ENCODE data around the gene RGL2.

Gene RGL2

DNA sequence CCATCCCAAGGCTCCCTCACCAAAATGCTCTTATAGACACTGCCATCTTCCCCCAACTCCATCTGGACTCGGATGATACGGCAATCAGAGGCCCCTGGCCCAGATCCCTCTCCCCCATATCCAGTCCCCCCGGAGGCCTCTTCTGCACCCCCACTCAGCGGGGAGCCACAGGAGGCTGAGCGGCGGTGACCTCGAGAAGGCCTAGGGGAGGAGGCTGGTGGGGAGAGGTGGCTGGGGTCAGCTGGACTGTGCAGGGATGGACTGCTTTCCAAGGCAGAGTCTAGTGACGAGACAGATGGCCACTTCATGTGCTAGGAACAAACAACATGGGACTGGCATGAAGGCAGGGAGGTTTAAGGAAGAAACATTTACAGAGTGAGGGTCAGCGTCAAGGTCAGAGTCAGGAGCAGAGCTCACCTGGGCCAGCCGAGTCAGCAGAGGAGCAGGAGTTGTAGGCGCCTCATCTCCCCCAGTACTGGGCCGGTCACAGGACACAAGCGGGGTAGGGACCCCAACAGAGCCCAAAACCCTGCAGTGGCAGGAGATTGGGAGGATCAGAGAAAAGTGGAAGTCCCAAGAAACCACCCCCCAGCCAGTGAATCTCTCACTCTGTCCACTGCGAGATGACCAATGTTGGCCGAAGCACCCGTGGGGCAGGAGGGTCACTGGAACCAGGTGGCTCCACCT, 5.6 kb downstream of the RGL2 start:
- H3K4me3 ChIP-seq (ENCODE audit: low read length), result no peak overlapping the region
- peaks cover 28% of the 10 kb centered on the region for H3K79me2 ChIP-seq (ENCODE audit: low read length)
- H3K27me3 ChIP-seq (ENCODE audit: low read depth, low read length), result no peaks in the 10 kb centered on the region
- H3K4me2 ChIP-seq (ENCODE audit: low read length), result no peak overlapping the region
- H3K27ac ChIP-seq (ENCODE audit: low read length), result no peak overlapping the region
- H2AFZ ChIP-seq (ENCODE audit: low read depth, low read length), result no peak overlapping the region
- peaks cover 9% of the 10 kb centered on the region for H3K36me3 ChIP-seq (replicated peaks; ENCODE audit: low read depth, low read length)
- no peaks in the 10 kb centered on the region for H4K20me1 ChIP-seq (ENCODE audit: insufficient read depth, low read length)
- no peak for TF ChIP-seq EZH2phosphoT487 (IDR thresholded peaks at IDR 0.05; ENCODE audit: low read depth)
- no peak overlapping the region for H3K9ac ChIP-seq (ENCODE audit: low read length)
- H3K4me1 ChIP-seq (ENCODE audit: low read length), result peaks cover 18% of the 10 kb centered on the region
- no peaks in the 10 kb centered on the region for H3K9me3 ChIP-seq (ENCODE audit: insufficient read depth, low read length)

- H3K4me2 ChIP-seq (ENCODE audit: low read length), result peak overlapping the region; percentile 97
- H3K79me2 ChIP-seq (ENCODE audit: low read length), result peaks cover 28% of the 10 kb centered on the region
- H4K20me1 ChIP-seq (ENCODE audit: insufficient read depth, low read length), result no peaks in the 10 kb centered on the region
- no peaks in the 10 kb centered on the region for H3K9me3 ChIP-seq (ENCODE audit: insufficient read depth, low read length)
- H3K27ac ChIP-seq (ENCODE audit: low read length), result no peak overlapping the region
- H3K9ac ChIP-seq (ENCODE audit: low read length), result peak overlapping the region; percentile 89; the same call in 1 of the 2 replicates
- peaks cover 9% of the 10 kb centered on the region for H3K36me3 ChIP-seq (replicated peaks; ENCODE audit: low read depth, low read length)
- no peak overlapping the region for H2AFZ ChIP-seq (ENCODE audit: low read depth, low read length)
- H3K27me3 ChIP-seq (ENCODE audit: low read depth, low read length), result no peaks in the 10 kb centered on the region
- peaks cover 12% of the 10 kb centered on the region for H3K4me1 ChIP-seq (ENCODE audit: low read length)
- TF ChIP-seq, protein P1, sequence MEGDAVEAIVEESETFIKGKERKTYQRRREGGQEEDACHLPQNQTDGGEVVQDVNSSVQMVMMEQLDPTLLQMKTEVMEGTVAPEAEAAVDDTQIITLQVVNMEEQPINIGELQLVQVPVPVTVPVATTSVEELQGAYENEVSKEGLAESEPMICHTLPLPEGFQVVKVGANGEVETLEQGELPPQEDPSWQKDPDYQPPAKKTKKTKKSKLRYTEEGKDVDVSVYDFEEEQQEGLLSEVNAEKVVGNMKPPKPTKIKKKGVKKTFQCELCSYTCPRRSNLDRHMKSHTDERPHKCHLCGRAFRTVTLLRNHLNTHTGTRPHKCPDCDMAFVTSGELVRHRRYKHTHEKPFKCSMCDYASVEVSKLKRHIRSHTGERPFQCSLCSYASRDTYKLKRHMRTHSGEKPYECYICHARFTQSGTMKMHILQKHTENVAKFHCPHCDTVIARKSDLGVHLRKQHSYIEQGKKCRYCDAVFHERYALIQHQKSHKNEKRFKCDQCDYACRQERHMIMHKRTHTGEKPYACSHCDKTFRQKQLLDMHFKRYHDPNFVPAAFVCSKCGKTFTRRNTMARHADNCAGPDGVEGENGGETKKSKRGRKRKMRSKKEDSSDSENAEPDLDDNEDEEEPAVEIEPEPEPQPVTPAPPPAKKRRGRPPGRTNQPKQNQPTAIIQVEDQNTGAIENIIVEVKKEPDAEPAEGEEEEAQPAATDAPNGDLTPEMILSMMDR (IDR thresholded peaks at IDR 0.05; ENCODE audit: low read depth, low read length), result no peak
- no peak for TF ChIP-seq EZH2phosphoT487 (IDR thresholded peaks at IDR 0.05; ENCODE audit: low read depth)
- H3K4me3 ChIP-seq (ENCODE audit: low read length), result peak overlapping the region; percentile 98
These were observed 8.3 kb downstream of the RGL2 start for GRCh38 chr6:33290459-33290858.

DNA sequence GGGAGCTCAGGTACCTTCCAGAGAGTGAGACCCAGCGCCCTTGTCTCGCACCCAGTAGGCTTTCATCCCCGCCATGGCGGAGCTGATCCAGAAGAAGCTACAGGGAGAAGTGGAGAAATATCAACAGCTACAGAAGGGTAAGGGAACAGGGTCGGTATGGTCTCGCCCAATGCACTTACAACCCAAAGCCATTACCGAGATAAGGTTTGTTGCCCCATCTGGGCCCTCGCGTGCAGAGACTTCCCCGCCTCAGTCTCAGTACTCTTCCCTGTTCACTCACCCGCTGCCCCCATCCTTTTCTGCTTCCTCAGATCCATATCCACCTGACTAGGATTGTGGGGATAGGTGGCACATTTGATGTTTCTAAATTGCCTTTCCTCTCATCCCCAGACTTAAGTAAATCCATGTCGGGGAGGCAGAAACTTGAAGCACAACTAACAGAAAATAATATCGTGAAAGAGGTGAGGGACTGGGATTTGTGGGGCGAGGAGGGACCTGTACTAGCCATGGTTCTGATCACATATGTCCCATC, 8.9 kb downstream of the RGL2 start:
- Histone ChIP-seq H3K79me2 (ENCODE audit: low read length) (peaks cover 28% of the 10 kb centered on the region), H3K27me3 (ENCODE audit: low read depth, low read length) (no peaks in the 10 kb centered on the region), H3K4me2 (ENCODE audit: low read length) (peak overlapping the region; percentile 97), H3K9ac (ENCODE audit: low read length) (peak overlapping the region; percentile 89), H3K27ac (ENCODE audit: low read length) (peak overlapping the region; percentile 38), H2AFZ (ENCODE audit: low read depth, low read length) (0 out of 2 replicates have a peak overlapping the region, but pooled peaks have one; percentile 70), H3K36me3 (replicated peaks; ENCODE audit: low read depth, low read length) (peaks cover 9% of the 10 kb centered on the region), H3K9me3 (ENCODE audit: insufficient read depth, low read length) (no peaks in the 10 kb centered on the region), H4K20me1 (ENCODE audit: insufficient read depth, low read length) (no peaks in the 10 kb centered on the region), H3K4me3 (ENCODE audit: low read length) (peak overlapping the region; percentile 98), H3K4me1 (ENCODE audit: low read length) (peaks cover 12% of the 10 kb centered on the region)
- TF ChIP-seq, protein P1 (IDR thresholded peaks at IDR 0.05; ENCODE audit: low read depth, low read length), result no peak
- TF ChIP-seq EZH2phosphoT487 (IDR thresholded peaks at IDR 0.05; ENCODE audit: low read depth), result no peak

- H3K9ac ChIP-seq (ENCODE audit: low read length), result peak within 1 kb of the TSS; percentile 89
- TF ChIP-seq, protein P1 (IDR thresholded peaks at IDR 0.05; ENCODE audit: low read depth, low read length), result no peak
- no peak for TF ChIP-seq EZH2phosphoT487 (IDR thresholded peaks at IDR 0.05; ENCODE audit: low read depth)
- H3K27ac ChIP-seq (ENCODE audit: low read length), result peak within 1 kb of the TSS; percentile 38
- H3K4me1 ChIP-seq (ENCODE audit: low read length), result peaks cover 12% of the 10 kb centered on the region
- peak within 1 kb of the TSS; percentile 98 for H3K4me3 ChIP-seq (ENCODE audit: low read length)
- no peaks in the 10 kb centered on the region for H3K9me3 ChIP-seq (ENCODE audit: insufficient read depth, low read length)
- H3K36me3 ChIP-seq (replicated peaks; ENCODE audit: low read depth, low read length), result peaks cover 9% of the 10 kb centered on the region
- H3K4me2 ChIP-seq (ENCODE audit: low read length), result peak within 1 kb of the TSS; percentile 97
- H4K20me1 ChIP-seq (ENCODE audit: insufficient read depth, low read length), result no peaks in the 10 kb centered on the region
- no peaks in the 10 kb centered on the region for H3K27me3 ChIP-seq (ENCODE audit: low read depth, low read length)
- H2AFZ ChIP-seq (ENCODE audit: low read depth, low read length), result peak within 1 kb of the TSS; percentile 70; the same call in 1 of the 2 replicates
- H3K79me2 ChIP-seq (ENCODE audit: low read length), result peaks cover 28% of the 10 kb centered on the region
These were observed 9.6 kb downstream of the RGL2 start, which contains the start of the genes PFDN6 and WDR46 for GRCh38 chr6:33288921-33289783. PFDN6 (plus strand) TSS chr6:33289601; CDS start chr6:33289857, 256 bp downstream. WDR46 (minus strand) TSS chr6:33289239; CDS start chr6:33289170, 69 bp downstream.
